HG03196 (cell line): ENCODE measurements around the gene AAMP.
A peak's percentile ranks its signal among the peaks of the same experiment; 100 is the strongest.
"Not testable (repeated sequence)": the region's sequence is repeated elsewhere in the genome, so short reads cannot be mapped to it uniquely, and the experiment has no call there.

Experiments
- ATAC-seq: cut with Tn5 transposase; IDR thresholded peaks from one replicate; pipeline ENCODE4 v1.9.1; 2021; ENCODE audit not compliant: unreplicated experiment

Gene AAMP

GRCh38 chr2:218269900-218270720, at the start of gene AAMP, which contains the start of gene PNKD:
TSS of gene AAMP (minus strand) at chr2:218270137. CDS start at chr2:218270086, 51 bp downstream.
TSS of gene PNKD (plus strand) at chr2:218270519. CDS start at chr2:218270536, 17 bp downstream.
- peak; percentile 87 for ATAC-seq

DNA sequence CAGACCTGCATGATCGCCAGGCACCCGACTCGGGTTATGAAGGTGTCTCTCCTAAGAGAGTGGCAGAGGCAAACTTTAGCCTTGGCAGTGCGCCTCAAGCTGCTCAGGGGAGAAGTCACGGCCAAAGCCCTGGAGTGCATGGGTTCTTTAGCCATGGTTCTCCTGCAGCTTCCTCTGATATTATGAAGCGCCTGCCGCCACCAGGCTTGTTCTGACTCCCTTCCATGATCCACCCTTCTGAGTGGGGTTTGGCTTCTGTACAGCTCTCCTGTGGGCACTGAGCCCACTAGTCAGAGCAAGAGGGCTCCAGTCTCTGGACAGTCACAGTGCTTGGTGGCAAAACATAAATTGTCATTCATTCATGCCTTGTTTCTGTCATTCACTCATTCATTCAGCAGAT, 48.3 kb upstream of the AAMP start:
- ATAC-seq = no peak

DNA sequence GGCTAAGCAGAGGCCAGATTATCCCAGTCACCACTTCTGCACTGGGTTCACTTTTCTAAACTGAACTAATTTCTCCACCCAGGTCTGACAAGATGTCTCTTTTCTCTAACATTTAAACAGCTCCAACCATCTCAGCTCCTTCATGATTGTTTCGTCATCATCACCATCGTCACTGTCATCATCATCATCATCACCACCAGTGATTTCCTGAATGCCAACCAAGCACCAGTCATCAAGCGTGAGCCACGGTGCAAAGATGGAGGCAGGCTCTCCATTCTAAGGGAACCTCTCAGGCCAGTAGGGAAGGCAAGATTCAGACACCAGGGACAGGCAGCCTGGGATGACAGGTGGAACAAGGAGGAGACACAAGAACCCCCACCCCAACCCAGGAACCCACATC, 47.9 kb upstream of the AAMP start:
- no peak for ATAC-seq

- ATAC-seq = no peak
These were observed 47.3 kb upstream of the AAMP start for GRCh38 chr2:218317303-218317630.

DNA sequence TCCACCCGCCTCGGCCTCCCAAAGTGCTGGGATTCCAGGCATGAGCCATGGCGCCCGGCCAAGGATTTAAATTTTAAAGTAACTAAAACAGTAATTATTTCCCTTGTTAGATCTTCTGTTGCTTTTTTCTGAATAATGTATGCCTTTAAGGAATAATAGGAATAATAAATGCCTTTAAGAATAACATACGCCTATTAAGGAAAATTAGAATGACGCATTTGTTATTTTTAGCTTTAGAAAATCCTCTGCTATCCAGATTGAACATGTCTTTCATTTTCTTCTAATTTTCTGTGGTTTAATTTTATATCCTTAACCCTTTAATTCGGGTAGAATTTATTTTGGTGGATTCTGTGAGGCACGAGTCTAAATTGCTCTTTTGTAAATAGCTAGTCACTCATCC, 45.5 kb upstream of the AAMP start:
- no peak for ATAC-seq

GRCh38 chr2:218314764-218315163, 44.8 kb upstream of the AAMP start:
- not testable (repeated sequence) for ATAC-seq

DNA sequence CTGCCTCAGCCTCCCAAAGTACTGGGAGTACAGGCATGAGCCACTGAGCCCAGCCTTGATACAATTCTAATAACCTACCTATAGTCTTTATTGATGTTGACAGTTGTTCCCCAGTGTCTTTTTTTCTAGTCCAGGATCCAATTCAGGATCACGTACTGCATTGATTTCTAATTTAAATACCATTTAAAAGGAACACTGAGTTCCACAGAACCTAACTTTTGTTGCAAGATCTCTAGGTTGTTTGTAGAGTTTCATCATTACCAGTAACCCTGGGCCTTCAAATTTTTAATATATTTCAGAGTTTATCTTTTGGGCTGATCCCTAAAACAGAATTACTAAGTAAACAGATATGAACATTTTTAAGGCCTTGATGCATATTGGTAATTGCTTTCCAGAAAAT, 43.4 kb upstream of the AAMP start:
- ATAC-seq = no peak

DNA sequence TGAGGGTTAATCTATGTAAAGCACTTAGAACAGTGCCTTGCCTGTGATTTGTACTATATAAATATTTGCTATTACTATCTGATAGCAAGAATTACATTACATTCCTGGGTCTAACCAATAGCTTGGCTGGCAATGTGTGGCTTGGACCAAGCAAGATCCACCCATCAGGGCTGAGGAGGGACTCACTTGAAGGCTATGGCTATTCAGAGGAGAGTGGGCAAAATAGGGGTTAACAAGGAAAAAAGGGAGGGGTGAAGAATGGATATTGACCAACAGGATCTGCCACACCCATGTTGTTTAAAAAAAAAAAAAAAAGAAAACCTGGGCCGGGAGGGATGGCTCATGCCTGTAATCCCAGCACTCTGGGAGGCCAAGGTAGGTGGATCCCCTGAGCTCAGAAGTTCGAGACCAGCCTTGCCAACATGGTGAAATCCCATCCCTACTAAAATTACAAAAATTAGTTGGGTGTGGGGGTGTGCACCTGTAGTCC, 42.4 kb upstream of the AAMP start:
- ATAC-seq = no peak

GRCh38 chr2:218311541-218312266, 41.8 kb upstream of the AAMP start:
- not testable (repeated sequence) for ATAC-seq

DNA sequence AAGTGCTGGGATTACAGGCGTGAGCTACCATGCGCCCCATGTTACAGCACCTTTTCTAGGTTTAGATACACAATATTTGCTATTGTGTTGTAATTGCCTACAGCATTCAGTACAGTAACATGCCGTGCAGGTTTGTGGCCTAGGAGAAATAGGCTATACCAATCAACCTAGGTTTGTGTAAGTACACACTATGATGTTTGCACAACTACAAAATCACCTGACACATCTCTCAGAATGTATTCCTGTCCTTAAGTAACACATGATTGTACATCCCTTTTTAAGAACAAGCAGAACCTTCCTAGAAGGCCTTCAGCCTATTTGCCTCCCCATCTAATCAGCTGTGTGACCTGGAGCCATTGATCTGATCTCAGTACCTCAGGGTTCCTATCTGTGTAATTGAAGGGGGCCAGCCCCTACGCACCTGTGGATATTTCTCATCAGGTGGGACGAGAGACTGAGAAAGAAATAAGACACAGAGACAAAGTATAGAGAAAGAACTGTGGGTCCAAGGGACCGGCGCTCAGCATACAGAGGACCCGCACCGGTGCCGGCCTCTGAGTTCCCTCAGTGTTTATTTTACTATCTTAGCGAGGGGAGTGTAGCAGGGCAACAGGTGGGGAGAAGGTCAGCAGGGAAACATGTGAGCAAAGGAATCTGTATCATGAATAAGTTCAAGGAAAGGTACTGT, 41.1 kb upstream of the AAMP start:
- no peak for ATAC-seq

- ATAC-seq = no peak
These were observed 37.6 kb upstream of the AAMP start for GRCh38 chr2:218307415-218308090.

- ATAC-seq = no peak
These were observed 36.4 kb upstream of the AAMP start for GRCh38 chr2:218306184-218306920.

- no peak for ATAC-seq
These were observed 35.4 kb upstream of the AAMP start for GRCh38 chr2:218305383-218305782.

DNA sequence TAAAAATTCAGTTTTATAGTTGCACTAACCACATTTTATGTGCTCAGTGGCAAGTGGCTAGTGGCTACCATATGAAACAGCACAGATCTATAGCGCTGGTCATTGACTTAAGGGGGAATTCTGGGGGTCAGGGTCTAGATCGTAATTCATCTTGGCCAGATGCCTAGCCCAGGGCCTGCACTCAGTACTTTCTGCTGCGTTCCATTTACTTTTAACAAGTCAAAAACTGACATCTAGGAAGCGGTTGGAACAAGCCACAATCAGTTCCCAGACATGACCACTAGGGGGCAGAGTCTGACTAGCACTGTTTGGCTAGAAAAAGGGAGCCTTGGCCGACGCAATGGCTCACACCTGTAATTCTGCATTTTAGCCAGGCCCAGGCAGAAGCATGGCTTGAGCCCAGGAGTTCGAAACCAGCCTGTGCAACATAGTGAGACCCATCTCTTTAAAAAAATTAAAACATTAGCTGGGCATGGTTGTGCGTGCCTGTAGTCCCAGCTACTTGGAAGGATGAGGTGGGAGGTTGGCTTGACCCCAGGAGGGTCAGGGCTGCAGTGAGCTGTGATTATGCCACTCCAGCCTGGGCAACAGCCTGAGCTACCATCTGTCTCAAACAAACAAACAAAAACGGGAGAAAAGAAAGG, 31.4 kb upstream of the AAMP start:
- peak; percentile 74 for ATAC-seq

- no peak for ATAC-seq
These were observed 30.2 kb upstream of the AAMP start for GRCh38 chr2:218300141-218300540.

DNA sequence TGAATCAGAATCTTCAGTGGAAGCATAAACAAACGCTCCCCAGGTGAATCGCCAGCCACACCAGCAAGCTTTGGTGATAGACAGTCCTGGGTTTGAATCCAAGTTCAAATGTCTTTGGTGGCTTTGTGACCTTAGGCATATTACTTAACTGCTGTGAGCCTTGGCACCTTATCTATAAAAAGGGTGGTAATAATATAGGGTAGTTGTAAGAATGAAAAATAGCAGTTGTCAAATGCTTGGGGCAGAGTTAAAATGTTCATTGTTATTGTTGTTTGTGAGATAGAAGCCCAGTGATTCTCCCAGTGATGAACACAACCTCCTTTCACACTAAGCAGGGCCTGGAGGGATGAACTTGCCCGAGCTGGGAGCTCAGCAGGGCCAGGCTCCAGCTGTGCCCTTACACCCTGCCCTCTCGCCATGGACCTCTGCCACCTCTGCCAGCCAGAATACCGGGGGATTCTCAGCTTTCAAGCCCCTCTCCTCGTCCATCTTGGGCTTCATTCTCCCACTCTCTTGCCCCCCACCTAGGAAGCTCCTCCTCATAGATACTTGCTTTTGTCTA, 28.5 kb upstream of the AAMP start:
- ATAC-seq = no peak

- ATAC-seq = no peak
These were observed 26.9 kb upstream of the AAMP start for GRCh38 chr2:218296847-218297246.

DNA sequence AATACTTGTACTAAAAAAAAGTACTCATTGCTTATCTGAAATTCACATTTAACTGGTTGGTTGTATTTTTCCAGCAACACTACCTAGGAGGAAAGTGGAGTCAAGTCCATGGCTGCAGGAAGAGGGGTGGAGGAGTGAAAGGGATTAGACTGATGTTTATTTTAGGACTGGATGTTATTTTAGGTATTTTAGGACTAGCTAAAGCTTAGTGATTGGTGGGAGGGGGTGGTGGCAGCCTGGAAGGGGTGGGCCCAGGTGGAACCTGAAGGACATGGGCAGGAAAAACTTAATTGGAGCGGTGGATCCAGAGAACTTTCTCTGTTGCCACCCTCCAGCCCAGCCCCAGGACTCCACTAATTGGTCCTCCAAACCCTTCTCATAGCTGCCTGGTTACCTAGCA, 26.3 kb upstream of the AAMP start:
- ATAC-seq = no peak

DNA sequence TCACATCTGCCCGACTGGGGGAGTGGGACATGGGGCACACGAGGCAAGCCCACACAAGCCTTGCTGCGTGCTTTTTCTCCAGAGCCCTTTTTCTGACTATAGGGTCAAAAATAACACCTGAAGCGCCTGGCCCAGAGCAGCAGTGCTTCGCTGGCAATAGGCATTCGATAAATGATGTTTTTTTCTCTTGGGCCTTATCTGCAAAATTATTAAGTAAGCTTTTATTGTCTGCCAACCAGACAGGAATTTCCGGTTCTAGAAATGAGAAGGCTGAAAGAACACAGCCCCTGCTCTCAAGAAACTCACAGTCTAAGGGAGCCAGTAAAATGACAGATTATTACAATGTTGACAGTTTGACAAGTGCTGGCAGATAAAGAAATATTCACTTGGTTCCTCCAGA, 25.1 kb upstream of the AAMP start:
- ATAC-seq = no peak
